Liver (tissue), 3 donors: Measurements from ENCODE around the gene LEF1.

ENCODE experiments used
- CTCF ChIP-seq: fragments of 150-350 bp; IDR thresholded peaks from 2 replicates; pipeline ENCODE4 v1.5.1; 2017; ENCODE audit warnings: improper control_type of control experiment, low read depth, low read length; ENCODE audit not compliant: missing input control
- EGR1 ChIP-seq, 2 donors: IDR thresholded peaks; 2 replicates each; pipeline ENCODE4 v1.6.1; 2016 to 2018; ENCODE audit warnings: antibody characterized with exemption in 2 of 2, low read depth in 2 of 2
- FOXA1 ChIP-seq: IDR thresholded peaks from 2 replicates; pipeline ENCODE4 v1.6.1; 2016; ENCODE audit warnings: antibody characterized with exemption
- FOXA2 ChIP-seq: IDR thresholded peaks from 2 replicates; pipeline ENCODE4 v1.6.1; 2016; ENCODE audit warnings: antibody characterized with exemption
- GABPA ChIP-seq, 2 donors: IDR thresholded peaks in 1 of 2; conservative IDR thresholded peaks in 1 of 2; 2 replicates each; pipeline ENCODE4 v1.6.1; 2016; ENCODE audit warnings: antibody characterized with exemption in 2 of 2, mild to moderate bottlenecking in 1 of 2, moderate library complexity in 1 of 2
- HNF4G ChIP-seq: IDR thresholded peaks from 2 replicates; pipeline ENCODE4 v1.6.1; 2016; ENCODE audit warnings: antibody characterized with exemption
- JUND ChIP-seq, 2 donors: IDR thresholded peaks; 2 replicates each; pipeline ENCODE4 v1.6.1; 2016; ENCODE audit warnings: antibody characterized with exemption in 2 of 2
- MAX ChIP-seq: IDR thresholded peaks from 2 replicates; pipeline ENCODE4 v1.6.1; 2016; ENCODE audit warnings: antibody characterized with exemption
- RAD21 ChIP-seq, 2 donors: IDR thresholded peaks; 2 replicates each; pipeline ENCODE4 v1.6.1; 2016; ENCODE audit warnings: antibody characterized with exemption in 2 of 2, mild to moderate bottlenecking in 2 of 2
- REST ChIP-seq: IDR thresholded peaks from 2 replicates; pipeline ENCODE4 v1.6.1; 2016; ENCODE audit warnings: antibody characterized with exemption, mild to moderate bottlenecking
- TAF1 ChIP-seq: conservative IDR thresholded peaks from 2 replicates; pipeline ENCODE4 v1.6.1; 2016; ENCODE audit warnings: antibody characterized with exemption, mild to moderate bottlenecking
- ZBTB33 ChIP-seq: IDR thresholded peaks from 2 replicates; pipeline ENCODE4 v1.6.1; 2016; ENCODE audit warnings: antibody characterized with exemption
- donor health status: healthy.
- donor health status: healthy.

- TF ChIP-seq REST = no peak
- TF ChIP-seq TAF1 = no peak
- TF ChIP-seq CTCF = no peak
- no peak for TF ChIP-seq RAD21 (IDR thresholded peaks at IDR 0.05)
- TF ChIP-seq MAX = no peak
- TF ChIP-seq JUND (IDR thresholded peaks at IDR 0.05) = no peak
- no peak for TF ChIP-seq FOXA1
- no peak for TF ChIP-seq ZBTB33
- TF ChIP-seq EGR1 (IDR thresholded peaks at IDR 0.05; ENCODE audit: low read depth in 2 of 2) = no peak
- no peak for TF ChIP-seq FOXA2
- TF ChIP-seq GABPA (IDR thresholded peaks at IDR 0.05 in 1 of 2, conservative IDR thresholded peaks at IDR 0.05 in 1 of 2) = no peak
- TF ChIP-seq HNF4G = no peak
These were observed 55.5 kb downstream of the LEF1 start for GRCh38 chr4:108113229-108113628.
